ENCODE results near the gene SLC6A13.

DNA sequence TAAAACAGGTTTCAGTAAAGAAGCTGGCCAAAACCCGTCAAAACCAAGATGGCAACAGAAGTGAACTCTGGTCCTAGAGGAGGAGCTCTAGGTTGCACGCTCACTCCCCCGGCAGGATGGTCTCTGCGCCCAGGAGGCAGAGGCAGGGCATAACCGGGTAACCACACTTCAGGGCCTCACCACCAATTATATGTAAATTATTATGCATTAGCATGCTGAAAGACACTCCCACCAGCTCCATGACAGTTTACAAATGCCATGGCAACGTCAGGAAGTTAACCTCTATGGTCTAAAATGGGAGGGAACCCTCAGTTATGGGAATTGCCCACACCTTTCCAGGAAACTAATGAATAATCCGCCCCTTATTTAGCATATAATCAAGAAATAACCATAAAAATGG is 28.6 kb downstream of the SLC6A13 start:
- TF ChIP-seq EZH2 (IDR thresholded peaks at IDR 0.05; ENCODE audit: low read length): no peak
- TF ChIP-seq, protein P1, sequence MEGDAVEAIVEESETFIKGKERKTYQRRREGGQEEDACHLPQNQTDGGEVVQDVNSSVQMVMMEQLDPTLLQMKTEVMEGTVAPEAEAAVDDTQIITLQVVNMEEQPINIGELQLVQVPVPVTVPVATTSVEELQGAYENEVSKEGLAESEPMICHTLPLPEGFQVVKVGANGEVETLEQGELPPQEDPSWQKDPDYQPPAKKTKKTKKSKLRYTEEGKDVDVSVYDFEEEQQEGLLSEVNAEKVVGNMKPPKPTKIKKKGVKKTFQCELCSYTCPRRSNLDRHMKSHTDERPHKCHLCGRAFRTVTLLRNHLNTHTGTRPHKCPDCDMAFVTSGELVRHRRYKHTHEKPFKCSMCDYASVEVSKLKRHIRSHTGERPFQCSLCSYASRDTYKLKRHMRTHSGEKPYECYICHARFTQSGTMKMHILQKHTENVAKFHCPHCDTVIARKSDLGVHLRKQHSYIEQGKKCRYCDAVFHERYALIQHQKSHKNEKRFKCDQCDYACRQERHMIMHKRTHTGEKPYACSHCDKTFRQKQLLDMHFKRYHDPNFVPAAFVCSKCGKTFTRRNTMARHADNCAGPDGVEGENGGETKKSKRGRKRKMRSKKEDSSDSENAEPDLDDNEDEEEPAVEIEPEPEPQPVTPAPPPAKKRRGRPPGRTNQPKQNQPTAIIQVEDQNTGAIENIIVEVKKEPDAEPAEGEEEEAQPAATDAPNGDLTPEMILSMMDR (optimal IDR thresholded peaks at IDR 0.05 in 1 of 3, IDR thresholded peaks at IDR 0.05 in 1 of 3, conservative IDR thresholded peaks at IDR 0.05 in 1 of 3; ENCODE audit: extremely low read depth in 1 of 3, insufficient read depth in 2 of 3, low read length in 3 of 3): no peak

Measured in keratinocyte (primary cell).